Pulmonary artery endothelial cell (primary cell): Measurements from ENCODE around the gene JTB. TPM values are rescaled to one million over a fixed set of nuclear protein-coding genes. Genes with fewer than 3 reads are reported as not detected.

Experiments
- DNase-seq: peaks from one replicate; pipeline ENCODE4 v3.0.0-alpha.2; 2011; ENCODE audit warnings: low read depth, low spot score
- total RNA-seq: library from RNA; depleted of rRNA; stranded (reverse); fragments of >200 nt; gene quantifications from 2 replicates; pipeline ENCODE4 v1.2.3, GENCODE V29; 2014

JTB gene
- total RNA-seq, 1 donor from 2014 or later: 97.2 TPM

- no peak for DNase-seq
These were observed 20.3 kb downstream of the JTB start for GRCh38 chr1:153956997-153957715.

GRCh38 chr1:153954826-153955225 lies 22.6 kb downstream of the JTB start:
- DNase-seq: no peak

- no peak for DNase-seq
These were observed 23.6 kb downstream of the JTB start for GRCh38 chr1:153953859-153954365.

- no peak for DNase-seq
These were observed 25.7 kb downstream of the JTB start for GRCh38 chr1:153951801-153952200.

- DNase-seq: no peak
These were observed 26.3 kb downstream of the JTB start for GRCh38 chr1:153951183-153951582.

GRCh38 chr1:153946622-153947241 lies 30.7 kb downstream of the JTB start, which contains the start of gene DENND4B:
Gene DENND4B, minus strand, starts transcription at chr1:153946718. Its CDS starts 2,344 bp downstream, at chr1:153944374.
- no peak for DNase-seq

- DNase-seq: no peak
These were observed 31.5 kb downstream of the JTB start for GRCh38 chr1:153945795-153946621.

- DNase-seq: no peak
These were observed 32.2 kb downstream of the JTB start for GRCh38 chr1:153945131-153945794.

- DNase-seq: no peak
These were observed 32.7 kb downstream of the JTB start for GRCh38 chr1:153944827-153945117.

- no peak for DNase-seq
These were observed 33.3 kb downstream of the JTB start for GRCh38 chr1:153944005-153944826.

- no peak for DNase-seq
These were observed 34.5 kb downstream of the JTB start for GRCh38 chr1:153942766-153943549.

GRCh38 chr1:153941826-153942725 lies 35.4 kb downstream of the JTB start:
- no peak for DNase-seq

GRCh38 chr1:153940756-153941155 lies 36.7 kb downstream of the JTB start:
- no peak for DNase-seq

GRCh38 chr1:153939476-153939875 lies 38.0 kb downstream of the JTB start:
- no peak for DNase-seq

GRCh38 chr1:153938996-153939395 lies 38.5 kb downstream of the JTB start:
- no peak for DNase-seq

- DNase-seq: no peak
These were observed 40.1 kb downstream of the JTB start for GRCh38 chr1:153937331-153937730.

GRCh38 chr1:153936011-153936802 lies 41.3 kb downstream of the JTB start:
- no peak for DNase-seq

- no peak for DNase-seq
These were observed 42.7 kb downstream of the JTB start for GRCh38 chr1:153934746-153935145.
